AG08395 (cell line): Measurements from ENCODE around the gene DNAJB5.
"Not testable (repeated sequence)": the region's sequence is repeated elsewhere in the genome, so short reads cannot be mapped to it uniquely, and the experiment has no call there.

Experiments used
- DNase-seq: peaks from one replicate; pipeline ENCODE4 v3.0.0; 2012; ENCODE audit warnings: mixed read lengths, low spot score

DNAJB5 gene

GRCh38 chr9:34989003-34989945 is at the start of gene DNAJB5:
DNAJB5 (plus strand) TSS chr9:34989745; CDS start chr9:34990631, 886 bp downstream.
- DNase-seq = peak; percentile 99

- DNase-seq = not testable (repeated sequence)
Measured at GRCh38 chr9:34939989-34940388, 49.6 kb upstream of the DNAJB5 start.

GRCh38 chr9:34948451-34948850 is 41.1 kb upstream of the DNAJB5 start:
- no peak for DNase-seq

GRCh38 chr9:34954225-34954624 is 35.3 kb upstream of the DNAJB5 start:
- no peak for DNase-seq

- not testable (repeated sequence) for DNase-seq
Measured at GRCh38 chr9:34956066-34956465, 33.5 kb upstream of the DNAJB5 start.

- no peak for DNase-seq
Measured at GRCh38 chr9:34956648-34957047, 32.9 kb upstream of the DNAJB5 start.

GRCh38 chr9:34957492-34958410 is 31.8 kb upstream of the DNAJB5 start, which contains the start of gene PHF24:
PHF24 (plus strand) TSS chr9:34958285; CDS start chr9:34971299, 13,014 bp downstream.
- peak; percentile 25 for DNase-seq

- no peak for DNase-seq
Measured at GRCh38 chr9:34958411-34958982, 31.0 kb upstream of the DNAJB5 start.

GRCh38 chr9:34959461-34959860 is 30.1 kb upstream of the DNAJB5 start:
- no peak for DNase-seq

- DNase-seq = peak; percentile 10
Measured at GRCh38 chr9:34961574-34962490, 27.7 kb upstream of the DNAJB5 start.

GRCh38 chr9:34962546-34962945 is 27.0 kb upstream of the DNAJB5 start:
- DNase-seq = no peak

GRCh38 chr9:34963552-34963951 is 26.0 kb upstream of the DNAJB5 start:
- DNase-seq = no peak

- no peak for DNase-seq
Measured at GRCh38 chr9:34964458-34964857, 25.1 kb upstream of the DNAJB5 start.

GRCh38 chr9:34971146-34971811 is 18.3 kb upstream of the DNAJB5 start:
- no peak for DNase-seq

- no peak for DNase-seq
Measured at GRCh38 chr9:34974664-34975063, 14.9 kb upstream of the DNAJB5 start.

- no peak for DNase-seq
Measured at GRCh38 chr9:34976441-34976840, 13.1 kb upstream of the DNAJB5 start.

- no peak for DNase-seq
Measured at GRCh38 chr9:34976992-34977391, 12.6 kb upstream of the DNAJB5 start.

- DNase-seq = no peak
Measured at GRCh38 chr9:34980181-34980761, 9.3 kb upstream of the DNAJB5 start.

GRCh38 chr9:34982361-34982760 is 7.2 kb upstream of the DNAJB5 start:
- DNase-seq = no peak

- no peak for DNase-seq
Measured at GRCh38 chr9:34983209-34983608, 6.3 kb upstream of the DNAJB5 start.
